Right renal cortex interstitium (tissue), 3 donors: ENCODE results near the gene ANP32B. TPM values are rescaled to one million over a fixed set of nuclear protein-coding genes. Genes with fewer than 3 reads are reported as not detected.
A peak's percentile ranks its signal among the peaks of the same experiment; 100 is the strongest.
"Not testable (repeated sequence)": the region's sequence is repeated elsewhere in the genome, so short reads cannot be mapped to it uniquely, and the experiment has no call there.

Source experiments
- DNase-seq, 3 donors: peaks; one replicate each; pipeline ENCODE4 v3.0.0-alpha.2; 2013; ENCODE audit warnings: low read depth in 3 of 3, low spot score in 2 of 3
- polyA plus RNA-seq, 3 donors: library from polyadenylated mRNA; unstranded; fragments of 120-200 nt; gene quantifications; one replicate each; pipeline ENCODE4 v1.2.1, GENCODE V29; 2013; ENCODE audit not compliant: insufficient read length in 3 of 3

The ANP32B gene
- polyA plus RNA-seq, result 100 to 1,000 TPM; 255 to 309 (median 268) TPM

DNA sequence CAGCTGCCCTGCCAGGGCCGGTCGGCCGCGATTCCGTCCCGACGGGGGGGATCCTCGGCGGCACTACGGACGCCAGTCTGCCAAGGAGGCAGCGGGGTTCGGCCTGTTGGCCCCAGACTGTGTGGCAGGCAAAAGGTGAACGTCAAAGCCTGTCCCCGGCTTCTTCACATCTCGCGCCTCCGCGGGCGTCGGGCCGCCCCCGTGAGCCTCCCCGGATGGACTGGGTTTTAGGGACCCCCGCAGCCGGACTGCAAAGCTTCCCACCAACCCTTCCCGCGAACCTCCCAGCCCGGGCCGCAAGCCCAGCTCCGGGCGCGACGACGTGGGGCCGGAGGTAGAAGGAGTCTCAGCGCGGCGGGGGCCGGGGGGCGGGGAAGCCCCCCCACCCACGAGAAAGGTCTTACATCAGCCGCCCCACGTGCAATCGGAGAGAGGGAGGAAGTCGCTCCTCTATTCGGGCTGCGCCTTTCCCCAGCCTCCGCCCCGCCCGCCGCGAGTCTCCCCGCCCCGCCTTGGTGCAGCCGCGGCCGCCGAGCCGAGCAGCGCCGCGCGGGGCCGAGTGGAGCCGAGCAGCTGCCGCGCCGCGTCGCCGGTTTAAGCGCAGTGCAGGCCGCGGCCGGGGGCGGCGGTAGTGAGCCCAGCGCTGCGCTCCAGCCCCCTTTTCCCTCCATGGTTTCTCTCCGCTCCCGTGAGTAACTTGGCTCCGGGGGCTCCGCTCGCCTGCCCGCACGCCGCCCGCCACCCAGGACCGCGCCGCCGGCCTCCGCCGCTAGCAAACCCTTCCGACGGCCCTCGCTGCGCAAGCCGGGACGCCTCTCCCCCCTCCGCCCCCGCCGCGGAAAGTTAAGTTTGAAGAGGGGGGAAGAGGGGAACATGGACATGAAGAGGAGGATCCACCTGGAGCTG, at the start of gene ANP32B:
ANP32B (plus strand) TSS at position 659 of the 906 bp plus-strand sequence; CDS start at position 874, 215 bp downstream.
- DNase-seq, result peak; percentile 71 to 81 (median 78)

DNA sequence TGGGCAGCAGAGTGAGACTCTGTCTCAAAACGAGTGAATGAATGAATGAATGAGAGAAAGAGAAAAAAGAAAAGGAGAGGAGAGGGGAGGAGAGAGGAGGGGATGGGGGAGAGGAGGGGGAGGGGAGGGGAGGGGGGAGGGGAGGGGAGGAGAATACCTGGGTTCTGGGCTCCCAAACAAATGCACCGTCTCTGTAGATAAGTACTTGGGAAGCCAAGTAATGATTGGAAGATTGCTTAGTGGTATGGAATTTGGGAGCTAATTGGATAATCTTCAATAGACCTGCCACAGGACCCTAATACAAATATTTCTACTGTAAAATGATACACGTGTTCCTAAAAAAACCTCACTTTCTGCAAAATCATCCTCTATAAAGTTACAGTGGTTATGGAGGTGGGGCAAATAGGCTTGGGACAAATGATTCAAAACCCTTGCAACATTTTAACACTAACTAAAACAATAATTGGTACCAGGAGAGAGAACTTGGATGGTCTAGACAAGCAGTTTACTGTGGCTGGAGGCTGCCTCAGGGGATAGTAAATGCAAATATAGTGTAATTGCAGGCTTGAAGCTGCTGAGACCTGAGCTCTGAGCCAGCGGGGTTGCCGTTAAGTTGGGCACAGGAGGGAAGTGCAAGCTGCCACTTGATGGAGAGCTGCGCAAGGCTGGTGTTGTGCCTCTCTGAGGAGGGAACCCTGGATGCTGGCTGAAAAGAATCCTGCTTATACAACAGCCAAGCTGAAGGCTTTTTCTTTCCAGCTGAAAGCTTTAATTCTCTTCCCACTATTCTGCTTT, 48.6 kb upstream of the ANP32B start:
- no peak for DNase-seq

DNA sequence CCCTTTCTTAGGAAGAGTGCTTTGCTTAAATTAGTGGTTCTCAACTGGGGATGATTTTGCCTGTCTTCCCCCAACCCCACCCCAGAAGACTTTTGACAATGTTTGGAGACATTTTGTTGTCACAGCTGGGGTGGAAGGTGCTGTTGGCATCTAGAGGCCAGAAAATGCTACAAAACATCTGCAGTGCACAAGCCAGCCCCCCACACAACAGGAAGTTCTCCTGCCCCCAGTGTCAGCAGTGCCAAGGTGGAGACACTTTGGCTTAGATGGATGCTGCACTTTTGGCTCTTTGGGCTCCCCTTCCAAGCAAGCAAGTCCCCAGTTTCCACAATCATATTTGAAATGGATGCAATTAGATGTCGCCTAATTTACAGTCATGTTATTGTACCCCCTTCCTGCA, 47.9 kb upstream of the ANP32B start:
- no peak for DNase-seq

DNA sequence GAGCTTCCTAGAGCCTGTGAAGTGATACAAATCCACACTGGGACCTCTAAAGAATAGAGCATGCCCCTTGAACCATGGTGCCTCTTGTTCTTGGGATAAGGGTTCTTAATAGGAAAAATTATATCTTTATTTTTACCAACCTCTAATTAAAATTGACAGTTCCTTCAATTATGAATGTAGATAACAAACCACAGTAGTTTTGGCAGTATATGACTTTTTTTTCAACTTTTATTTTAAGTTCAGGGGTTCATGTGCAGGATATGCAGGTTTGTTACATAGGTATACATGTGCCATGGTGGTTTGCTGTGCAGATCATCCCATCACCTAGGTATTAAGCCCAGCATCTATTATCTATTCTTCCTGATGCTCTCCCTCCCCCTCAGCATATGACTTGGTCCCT, 46.1 kb upstream of the ANP32B start:
- DNase-seq, result no peak

DNA sequence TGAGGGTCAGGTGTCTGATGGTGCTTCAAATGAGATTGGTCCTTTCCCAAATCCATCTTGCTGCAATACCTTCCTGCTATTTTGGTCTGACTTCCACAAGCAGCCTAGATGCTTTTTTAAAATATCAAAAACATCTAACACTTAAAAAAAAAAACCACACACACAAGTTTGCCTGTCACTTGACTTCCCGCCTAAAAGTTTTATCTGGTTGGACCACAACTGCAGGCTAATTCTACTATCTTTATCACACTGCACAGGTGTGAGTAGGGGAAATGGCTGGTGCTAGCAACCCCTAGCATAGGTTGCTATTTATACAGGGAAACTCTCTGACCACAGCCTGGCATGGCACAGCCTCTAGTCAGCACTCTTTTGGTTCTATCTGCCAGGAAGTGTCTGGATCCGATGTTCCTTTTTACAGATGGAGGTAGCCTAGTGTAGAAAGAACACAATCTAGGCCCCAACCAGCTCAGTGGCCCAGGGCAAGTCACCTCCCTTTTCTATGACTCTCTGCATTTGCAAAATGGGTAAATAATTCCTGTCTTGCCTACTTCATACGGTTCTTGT, 45.0 kb upstream of the ANP32B start, which contains the start of gene HEMGN:
HEMGN (minus strand) TSS at position 92 of the 564 bp plus-strand sequence; CDS start at position 56, 36 bp downstream.
- no peak for DNase-seq

DNA sequence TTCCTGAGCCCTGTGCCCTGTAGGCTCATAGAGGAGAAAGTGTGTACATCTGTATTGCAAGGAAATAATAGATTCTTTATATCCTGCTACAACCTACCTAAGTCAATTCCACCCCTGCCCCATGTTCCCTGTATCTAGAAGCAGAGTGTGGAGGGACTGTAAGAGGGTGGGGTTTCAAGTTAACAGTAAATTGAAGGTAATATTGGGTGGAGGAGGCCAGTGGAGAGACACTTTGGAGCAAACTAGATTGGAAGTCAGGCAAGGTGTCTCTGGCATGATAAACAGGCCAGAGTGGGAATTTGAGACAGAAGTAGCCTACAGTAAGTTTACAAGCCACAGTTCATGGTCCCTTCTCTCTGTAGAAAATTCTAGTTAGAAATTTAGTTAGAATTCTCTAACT, 42.9 kb upstream of the ANP32B start:
- no peak for DNase-seq

DNA sequence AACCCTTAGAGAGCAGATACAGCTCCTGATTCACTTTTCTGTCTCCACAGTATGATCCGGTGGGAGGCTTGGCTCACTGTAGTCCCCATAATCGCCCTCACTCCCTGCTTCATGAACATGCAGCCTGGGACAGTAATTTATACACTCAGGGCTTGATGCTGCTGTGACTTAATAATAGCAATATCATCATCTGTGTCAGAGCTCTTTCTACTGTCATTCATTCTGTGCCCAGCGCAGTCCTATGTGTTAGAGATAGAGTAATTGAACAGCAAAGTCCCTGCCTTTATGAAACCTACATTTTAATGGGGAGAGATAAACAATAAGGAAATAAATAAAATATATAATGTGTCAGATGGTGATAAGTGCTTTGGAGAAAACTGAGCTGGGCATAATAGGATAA, 42.4 kb upstream of the ANP32B start:
- no peak for DNase-seq

DNA sequence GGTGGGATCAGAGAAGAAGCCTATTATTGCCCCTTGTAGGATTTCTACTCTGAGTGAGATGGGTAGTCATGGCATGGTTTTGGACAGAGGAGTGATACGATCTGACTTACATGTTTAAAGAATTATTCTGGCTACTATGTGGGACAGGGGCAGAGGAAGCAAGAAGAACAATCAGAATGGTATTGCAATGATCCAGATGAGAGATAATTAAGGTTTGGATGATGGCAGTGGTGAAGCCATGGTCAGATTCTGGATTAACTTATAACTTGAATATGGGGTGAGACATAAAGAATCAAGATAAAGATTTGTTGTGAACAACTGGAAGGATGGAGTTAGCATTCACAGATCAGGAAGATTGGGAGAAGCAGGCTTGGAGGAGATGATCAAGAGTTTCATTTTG, 41.8 kb upstream of the ANP32B start:
- no peak for DNase-seq

DNA sequence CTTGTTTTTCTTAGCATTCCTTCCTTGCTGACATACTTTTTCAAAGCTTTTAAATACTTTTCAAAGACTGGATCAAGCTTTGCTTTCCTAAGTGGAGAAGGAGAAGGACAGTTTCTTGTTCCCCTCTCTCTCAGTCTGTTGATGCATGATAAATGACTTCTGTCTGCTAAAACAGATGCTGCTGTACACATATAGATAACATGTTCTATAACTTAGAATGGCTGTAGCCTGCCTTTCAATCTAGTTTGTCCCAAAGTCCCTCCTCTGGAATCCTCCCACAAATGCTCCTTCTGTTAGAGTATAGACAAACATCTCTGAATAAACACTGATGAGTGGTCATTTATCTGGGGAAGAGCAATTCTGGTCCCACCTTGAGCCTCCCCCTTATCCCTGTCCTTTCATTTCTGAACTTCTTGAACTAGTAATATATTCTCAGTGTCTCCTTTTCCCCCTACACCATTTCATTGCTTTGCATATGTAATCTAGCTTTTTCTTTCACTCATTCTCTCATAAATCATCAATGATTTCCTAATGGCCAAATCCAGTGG, 39.8 kb upstream of the ANP32B start:
- DNase-seq, result no peak

DNA sequence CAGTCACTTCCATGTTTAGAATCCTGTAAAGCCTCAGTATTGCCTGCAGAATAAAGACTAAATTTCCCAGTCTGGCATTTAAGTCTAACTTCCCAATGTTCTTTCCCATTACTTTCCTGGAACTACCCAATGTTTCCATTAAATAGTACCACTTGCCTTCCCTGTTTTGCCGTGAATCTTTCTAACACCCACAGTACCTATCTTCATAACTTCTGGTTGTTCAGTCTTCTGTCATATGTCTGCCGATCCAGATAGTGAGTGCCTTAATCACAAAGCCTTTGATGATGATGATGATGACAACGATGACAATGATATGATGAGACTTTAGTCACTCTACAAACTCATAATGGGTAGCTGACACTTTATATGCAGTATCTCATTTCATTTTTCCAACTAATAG, 38.5 kb upstream of the ANP32B start:
- DNase-seq, result no peak

DNA sequence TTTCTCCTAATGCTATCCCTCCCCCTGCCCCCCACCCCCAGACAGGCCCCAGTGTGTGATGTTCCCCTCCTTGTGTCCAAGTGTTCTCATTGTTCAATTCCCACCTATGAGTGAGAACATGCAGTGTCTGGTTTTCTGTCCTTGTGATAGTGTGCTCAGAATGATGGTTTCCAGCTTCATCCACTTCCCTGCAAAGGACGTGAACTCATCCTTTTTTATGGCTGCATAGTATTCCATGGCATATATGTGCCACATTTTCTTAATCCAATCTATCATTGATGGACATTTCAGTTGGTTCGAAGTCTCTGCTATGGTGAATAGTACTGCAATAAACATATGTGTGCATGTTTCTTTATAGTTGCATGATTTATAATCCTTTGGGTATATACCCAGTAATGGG, 37.7 kb upstream of the ANP32B start:
- DNase-seq, result not testable (repeated sequence)

DNA sequence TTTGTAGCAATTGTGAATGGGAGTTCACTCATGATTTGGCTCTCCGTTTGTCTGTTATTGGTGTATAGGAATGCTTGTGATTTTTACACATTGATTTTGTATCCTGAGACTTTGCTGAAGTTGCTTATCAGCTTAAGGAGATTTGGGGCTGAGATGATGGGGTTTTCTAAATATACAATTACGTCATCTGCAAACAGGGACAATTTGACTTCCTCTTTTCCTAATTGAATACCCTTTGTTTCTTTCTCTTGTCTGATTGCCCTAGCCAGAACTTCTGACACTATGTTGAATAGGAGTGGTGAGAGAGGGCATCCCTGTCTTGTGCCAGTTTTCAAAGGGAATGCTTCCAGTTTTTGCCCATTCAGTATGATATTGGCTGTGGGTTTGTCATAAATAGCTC, 36.0 kb upstream of the ANP32B start:
- not testable (repeated sequence) for DNase-seq

DNA sequence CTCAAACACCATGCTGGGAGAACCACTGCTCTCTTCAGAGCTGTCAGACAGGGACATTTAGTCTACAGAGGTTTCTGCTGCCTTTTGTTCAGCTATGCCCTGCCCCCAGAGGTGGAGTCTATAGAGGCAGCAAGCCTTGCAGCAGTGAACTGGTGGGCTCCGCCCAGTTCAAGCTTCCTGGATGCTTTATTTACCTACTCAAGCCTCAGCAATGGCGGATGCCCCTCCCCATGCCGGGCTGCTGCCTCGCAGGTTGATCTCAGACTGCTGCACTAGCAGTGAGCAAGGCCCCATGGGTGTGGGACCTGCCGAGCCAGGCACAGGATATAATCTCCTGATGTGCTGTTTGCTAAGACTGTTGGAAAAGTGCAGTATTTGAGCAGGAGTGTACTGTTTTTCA, 32.3 kb upstream of the ANP32B start:
- not testable (repeated sequence) for DNase-seq

DNA sequence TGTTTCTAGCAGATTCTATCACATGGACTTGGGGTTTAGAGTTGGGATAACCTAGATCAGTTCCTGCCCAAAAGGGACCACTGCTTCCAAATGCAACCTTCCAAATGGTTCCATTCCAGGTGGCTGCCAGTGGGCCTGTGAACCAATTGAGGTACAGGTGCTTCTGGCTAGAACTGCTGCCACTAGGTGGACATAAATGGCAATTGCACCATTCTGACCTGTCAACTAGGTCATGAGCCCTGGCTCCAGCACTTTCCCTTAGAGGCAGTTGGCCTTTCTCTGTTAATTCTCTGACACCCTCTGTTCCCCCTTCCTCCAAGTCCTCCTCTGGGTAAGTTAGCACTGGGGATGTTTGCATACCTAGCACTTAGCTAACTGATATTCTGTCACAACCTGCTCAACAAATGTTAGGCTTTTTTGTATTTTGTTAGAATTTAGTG, 28.6 kb upstream of the ANP32B start:
- DNase-seq, result peak in 1 of 3 donors; percentile 4

DNA sequence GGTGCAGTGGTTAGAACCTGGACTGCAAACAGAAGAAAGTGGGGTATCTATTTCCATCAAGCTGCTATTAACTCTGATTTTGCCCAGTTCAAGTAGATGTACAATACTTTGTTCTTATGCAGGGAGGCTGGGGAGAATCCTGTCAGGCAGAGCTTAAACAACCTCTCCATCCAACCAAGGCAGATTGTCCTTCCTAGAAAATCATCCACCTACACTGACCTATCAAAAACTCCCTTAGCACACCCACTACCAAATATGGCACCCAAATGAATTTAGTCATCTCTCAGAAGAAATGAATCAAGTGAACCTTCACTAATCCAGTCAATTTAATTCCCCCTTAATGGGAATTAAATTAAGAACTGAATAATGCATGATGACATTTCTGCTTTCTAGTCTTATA, 26.8 kb upstream of the ANP32B start:
- no peak for DNase-seq

DNA sequence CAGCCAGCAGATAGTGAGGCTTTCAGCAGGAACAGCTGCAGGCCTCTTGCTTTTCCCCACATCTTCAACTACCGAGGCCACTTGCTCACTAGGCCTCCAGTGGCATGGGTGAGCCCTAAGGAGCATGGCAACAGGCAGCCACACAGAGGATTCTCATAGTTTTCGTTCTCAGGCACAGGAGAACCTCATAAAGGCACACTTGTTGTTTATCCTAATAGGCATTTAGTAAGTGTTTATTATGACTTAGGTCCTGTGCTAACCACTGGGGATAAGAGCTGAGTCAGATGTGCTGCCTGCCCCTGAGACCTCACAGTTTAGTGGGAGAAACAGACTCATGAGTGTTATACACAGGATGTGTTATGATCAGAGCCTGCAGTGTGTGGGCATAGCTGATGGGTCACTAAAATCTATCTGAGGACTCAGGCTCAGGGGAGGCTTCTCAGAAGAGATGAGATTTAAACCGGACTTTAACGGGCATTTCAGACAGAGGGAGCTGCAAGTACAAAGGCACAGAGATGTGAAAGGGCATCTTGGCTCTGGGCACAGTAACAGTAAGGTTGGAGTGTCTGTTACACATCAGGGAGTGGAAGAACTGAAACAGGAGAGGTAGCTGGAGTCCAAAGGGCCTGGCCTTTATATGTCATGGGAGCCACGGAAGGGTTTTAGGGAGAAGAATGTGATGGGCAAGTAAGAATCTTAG, 24.2 kb upstream of the ANP32B start:
- DNase-seq, result no peak

DNA sequence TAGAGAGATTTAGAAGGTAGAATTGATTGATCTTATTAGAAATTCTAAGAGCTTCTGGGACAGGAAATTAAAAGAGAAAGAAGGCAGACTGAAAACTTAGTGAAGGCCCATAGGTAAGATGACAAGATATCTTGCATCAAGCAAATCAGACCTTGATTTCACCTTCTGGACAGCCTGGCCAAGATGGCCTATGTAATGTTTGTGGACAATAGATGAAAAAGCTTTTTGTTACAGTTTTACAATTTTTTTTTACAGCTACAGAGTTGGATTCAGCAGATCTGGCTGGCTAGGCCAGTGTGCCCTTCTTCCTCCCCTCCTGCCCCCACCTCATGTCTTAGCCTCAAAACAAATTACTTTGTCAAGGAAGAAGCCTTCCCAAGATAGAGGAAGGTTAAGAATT, 23.6 kb upstream of the ANP32B start:
- no peak for DNase-seq

DNA sequence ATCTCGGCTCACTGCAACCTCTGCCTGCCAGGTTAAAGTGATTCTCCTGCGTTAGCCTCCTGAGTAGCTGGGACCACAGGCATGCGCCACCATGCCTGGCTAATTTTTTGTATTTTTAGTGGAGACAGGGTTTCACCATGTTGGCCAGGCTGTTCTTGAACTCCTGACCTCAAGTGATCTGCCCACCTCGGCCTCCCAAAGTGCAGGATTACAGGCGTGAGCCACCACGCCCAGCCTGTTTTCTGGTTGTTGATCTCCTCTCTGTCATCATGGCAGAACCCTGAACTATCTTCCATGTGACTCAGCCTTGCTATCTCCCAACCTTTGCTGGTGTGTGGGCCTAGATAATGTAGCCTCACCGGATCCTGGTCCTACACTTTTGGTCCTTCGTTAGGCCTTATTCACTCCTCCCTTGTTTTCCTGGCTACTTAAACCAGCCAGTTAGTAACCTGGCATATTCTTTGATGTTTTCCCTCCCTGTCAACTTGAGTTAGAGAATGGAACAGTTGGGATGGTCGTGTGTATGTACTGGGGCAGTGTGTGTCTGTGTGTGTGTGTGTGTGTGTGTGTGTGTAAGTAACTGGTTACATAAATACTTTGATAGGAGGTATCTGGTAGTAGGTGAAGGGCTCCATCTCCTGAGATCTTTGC, 22.3 kb upstream of the ANP32B start:
- DNase-seq, result not testable (repeated sequence)

DNA sequence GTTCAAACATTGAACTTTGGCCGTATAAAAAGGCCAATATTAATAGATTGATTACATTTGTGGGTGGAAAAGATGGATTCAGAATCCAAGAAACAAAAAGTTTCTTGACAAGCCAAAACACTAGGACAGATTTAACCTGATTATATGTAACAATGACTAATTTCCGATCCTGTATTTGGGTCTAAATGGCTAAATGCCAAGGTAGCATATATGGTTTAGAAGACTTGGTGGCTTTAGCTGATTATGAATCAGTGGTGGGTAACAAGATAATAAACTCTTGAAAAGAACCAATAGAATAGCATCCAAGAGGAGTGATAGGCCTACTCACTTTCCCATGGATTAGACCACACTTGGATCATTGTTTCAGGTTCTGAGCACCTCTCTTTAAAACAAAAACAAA, 21.8 kb upstream of the ANP32B start:
- no peak for DNase-seq

DNA sequence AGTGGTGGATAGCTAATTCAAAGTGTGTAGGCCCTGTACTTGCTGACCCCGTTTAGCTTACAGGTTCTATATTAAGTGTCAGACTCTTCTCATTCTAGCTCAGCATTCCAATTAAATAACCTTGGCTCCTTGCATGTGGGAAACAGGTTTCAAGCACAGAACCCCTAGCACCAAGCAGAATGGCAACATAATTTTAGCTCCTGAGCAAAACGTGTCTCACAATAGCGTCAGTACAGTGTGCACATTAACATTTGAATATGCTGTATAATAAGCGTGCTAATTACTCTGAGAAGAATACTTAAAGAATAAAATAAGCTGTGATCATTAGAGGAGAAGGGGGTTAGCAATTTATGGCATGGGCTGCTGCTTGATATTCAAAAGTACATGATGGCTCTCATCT, 21.0 kb upstream of the ANP32B start:
- DNase-seq, result no peak
